ENCODE results near the gene ECM1.

Gene ECM1

DNA sequence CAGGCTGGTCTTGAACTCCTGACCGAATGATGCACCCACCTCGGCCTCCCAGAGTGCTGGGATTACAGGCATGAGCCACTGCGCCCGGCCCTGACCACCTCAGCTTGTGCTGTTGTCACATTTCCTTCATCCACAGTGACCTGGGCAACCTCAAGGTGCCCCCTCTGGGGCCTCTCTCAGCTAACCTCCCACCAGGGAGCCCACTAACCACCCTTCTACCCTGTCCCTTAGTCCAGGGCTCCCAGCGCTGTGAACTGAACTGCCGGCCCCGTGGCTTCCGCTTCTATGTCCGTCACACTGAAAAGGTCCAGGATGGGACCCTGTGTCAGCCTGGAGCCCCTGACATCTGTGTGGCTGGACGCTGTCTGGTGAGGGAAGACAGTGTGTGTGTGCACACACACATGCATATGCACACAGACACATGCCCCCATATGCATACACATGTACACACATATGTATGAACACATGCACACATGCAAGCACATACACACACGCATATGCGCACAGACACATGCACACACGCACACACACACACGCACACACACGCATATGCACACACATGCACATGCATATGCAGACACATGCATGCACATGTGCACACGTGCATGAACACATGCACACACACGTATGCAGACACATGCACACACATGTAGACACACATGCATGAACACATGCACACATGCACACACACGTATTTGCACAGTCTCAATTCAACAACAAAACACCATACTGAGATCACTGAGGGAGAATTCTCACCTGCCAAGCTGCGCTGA is 47.5 kb downstream of the ECM1 start:
- Histone ChIP-seq H4K5ac (ENCODE audit: low read length) (no peak overlapping the region), H3K56ac (ENCODE audit: low read length) (no peak overlapping the region), H3K27me3 (ENCODE audit: insufficient read depth, low read length, poor library complexity) (no peaks in the 10 kb centered on the region), H3K4ac (ENCODE audit: low read depth, low read length) (no peak overlapping the region), H3K23ac (ENCODE audit: low read length) (no peak overlapping the region), H3K36me3 (ENCODE audit: control insufficient read depth, insufficient read depth, low read length) (no peaks in the 10 kb centered on the region), H3K4me1 (ENCODE audit: control insufficient read depth, low read depth, low read length) (no peaks in the 10 kb centered on the region), H2BK15ac (replicated peaks; ENCODE audit: low read depth) (no peak overlapping the region), H3K27ac (ENCODE audit: low read depth, low read length) (no peak overlapping the region), H2BK120ac (ENCODE audit: low read depth, low read length) (no peak overlapping the region), H2AK5ac (ENCODE audit: low read length) (no peak overlapping the region), H2BK5ac (ENCODE audit: low read length) (no peak overlapping the region), H3K79me2 (ENCODE audit: control insufficient read depth, insufficient read depth, low read length) (no peaks in the 10 kb centered on the region), H3K79me1 (ENCODE audit: low read length) (no peaks in the 10 kb centered on the region), H4K8ac (ENCODE audit: low read depth, low read length) (no peak overlapping the region), H3K4me2 (ENCODE audit: low read length) (no peak overlapping the region), H3K9ac (ENCODE audit: low read length) (no peak overlapping the region), H3K4me3 (ENCODE audit: low read length) (no peak overlapping the region), H3K18ac (ENCODE audit: low read length) (no peak overlapping the region)
- DNase-seq, result no peak
- no CpG with 5 or more reads among the region's 19 CpGs for WGBS (ENCODE audit: extremely low coverage, insufficient coverage, low lambda C conversion rate)

DNA sequence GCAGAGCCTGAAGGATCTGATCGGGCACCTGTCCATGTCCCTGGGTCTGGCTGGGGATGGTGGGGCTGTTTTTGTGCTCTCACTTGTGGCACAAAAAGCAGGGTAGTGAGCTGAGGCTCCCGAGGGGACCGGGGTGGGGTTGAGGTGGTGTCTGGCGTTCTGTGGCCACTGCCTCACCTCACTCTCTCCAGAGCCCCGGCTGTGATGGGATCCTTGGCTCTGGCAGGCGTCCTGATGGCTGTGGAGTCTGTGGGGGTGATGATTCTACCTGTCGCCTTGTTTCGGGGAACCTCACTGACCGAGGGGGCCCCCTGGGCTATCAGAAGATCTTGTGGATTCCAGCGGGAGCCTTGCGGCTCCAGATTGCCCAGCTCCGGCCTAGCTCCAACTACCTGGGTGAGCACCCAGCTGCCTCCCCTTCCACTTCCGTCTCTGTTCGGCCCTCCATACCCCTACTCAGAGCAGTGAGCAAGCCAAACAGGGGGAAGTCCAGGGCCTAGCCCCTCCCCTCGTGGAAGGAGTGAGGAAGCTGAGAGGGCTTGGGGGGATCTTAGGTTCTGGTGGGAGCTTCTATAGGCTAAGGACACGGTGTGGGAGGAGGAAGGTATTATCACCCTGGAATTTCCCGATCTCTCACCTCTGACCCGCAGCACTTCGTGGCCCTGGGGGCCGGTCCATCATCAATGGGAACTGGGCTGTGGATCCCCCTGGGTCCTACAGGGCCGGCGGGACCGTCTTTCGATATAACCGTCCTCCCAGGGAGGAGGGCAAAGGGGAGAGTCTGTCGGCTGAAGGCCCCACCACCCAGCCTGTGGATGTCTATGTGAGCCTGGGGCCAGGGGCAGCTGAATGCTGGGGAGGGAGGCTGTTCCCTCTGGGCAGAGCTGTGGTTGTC is 48.3 kb downstream of the ECM1 start:
- WGBS (ENCODE audit: extremely low coverage, insufficient coverage, low lambda C conversion rate), result no CpG with 5 or more reads among the region's 26 CpGs
- Histone ChIP-seq H3K18ac (ENCODE audit: low read length) (no peak overlapping the region), H3K4me2 (ENCODE audit: low read length) (no peak overlapping the region), H3K9ac (ENCODE audit: low read length) (no peak overlapping the region), H3K36me3 (ENCODE audit: control insufficient read depth, insufficient read depth, low read length) (no peaks in the 10 kb centered on the region), H3K4me1 (ENCODE audit: control insufficient read depth, low read depth, low read length) (no peaks in the 10 kb centered on the region), H3K79me1 (ENCODE audit: low read length) (no peaks in the 10 kb centered on the region), H3K23ac (ENCODE audit: low read length) (no peak overlapping the region), H3K27me3 (ENCODE audit: insufficient read depth, low read length, poor library complexity) (no peaks in the 10 kb centered on the region), H2BK15ac (replicated peaks; ENCODE audit: low read depth) (no peak overlapping the region), H4K5ac (ENCODE audit: low read length) (no peak overlapping the region), H2AK5ac (ENCODE audit: low read length) (no peak overlapping the region), H4K8ac (ENCODE audit: low read depth, low read length) (no peak overlapping the region), H2BK120ac (ENCODE audit: low read depth, low read length) (no peak overlapping the region), H3K79me2 (ENCODE audit: control insufficient read depth, insufficient read depth, low read length) (no peaks in the 10 kb centered on the region), H2BK5ac (ENCODE audit: low read length) (no peak overlapping the region), H3K4ac (ENCODE audit: low read depth, low read length) (no peak overlapping the region), H3K27ac (ENCODE audit: low read depth, low read length) (no peak overlapping the region), H3K4me3 (ENCODE audit: low read length) (no peak overlapping the region), H3K56ac (ENCODE audit: low read length) (no peak overlapping the region)
- DNase-seq, result peak; percentile 57

DNA sequence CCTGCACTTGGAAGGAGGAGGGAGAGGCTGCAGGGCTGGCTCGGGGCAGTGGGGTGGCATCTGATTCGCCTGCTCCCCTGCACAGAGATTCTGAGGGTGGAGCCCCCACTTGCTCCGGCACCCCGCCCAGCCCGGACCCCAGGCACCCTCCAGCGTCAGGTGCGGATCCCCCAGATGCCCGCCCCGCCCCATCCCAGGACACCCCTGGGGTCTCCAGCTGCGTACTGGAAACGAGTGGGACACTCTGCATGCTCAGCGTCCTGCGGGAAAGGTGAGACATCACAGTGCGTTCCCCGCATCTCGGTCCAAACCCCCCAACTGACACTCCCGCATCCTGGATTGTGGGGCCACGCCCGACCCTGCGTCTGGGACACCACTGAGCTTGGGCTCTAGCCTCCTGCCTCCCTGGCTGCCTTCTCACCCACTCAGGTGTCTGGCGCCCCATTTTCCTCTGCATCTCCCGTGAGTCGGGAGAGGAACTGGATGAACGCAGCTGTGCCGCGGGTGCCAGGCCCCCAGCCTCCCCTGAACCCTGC is 49.2 kb downstream of the ECM1 start:
- Histone ChIP-seq H4K5ac (ENCODE audit: low read length) (no peak overlapping the region), H3K4ac (ENCODE audit: low read depth, low read length) (no peak overlapping the region), H3K4me2 (ENCODE audit: low read length) (no peak overlapping the region), H2BK120ac (ENCODE audit: low read depth, low read length) (no peak overlapping the region), H3K9ac (ENCODE audit: low read length) (no peak overlapping the region), H2AK5ac (ENCODE audit: low read length) (no peak overlapping the region), H4K8ac (ENCODE audit: low read depth, low read length) (no peak overlapping the region), H3K27me3 (ENCODE audit: insufficient read depth, low read length, poor library complexity) (no peaks in the 10 kb centered on the region), H3K27ac (ENCODE audit: low read depth, low read length) (no peak overlapping the region), H3K18ac (ENCODE audit: low read length) (no peak overlapping the region), H3K36me3 (ENCODE audit: control insufficient read depth, insufficient read depth, low read length) (no peaks in the 10 kb centered on the region), H3K4me1 (ENCODE audit: control insufficient read depth, low read depth, low read length) (no peaks in the 10 kb centered on the region), H3K4me3 (ENCODE audit: low read length) (no peak overlapping the region), H2BK5ac (ENCODE audit: low read length) (no peak overlapping the region), H3K79me1 (ENCODE audit: low read length) (no peaks in the 10 kb centered on the region), H3K23ac (ENCODE audit: low read length) (no peak overlapping the region), H3K56ac (ENCODE audit: low read length) (no peak overlapping the region), H3K79me2 (ENCODE audit: control insufficient read depth, insufficient read depth, low read length) (no peaks in the 10 kb centered on the region), H2BK15ac (replicated peaks; ENCODE audit: low read depth) (no peak overlapping the region)
- no CpG with 5 or more reads among the region's 26 CpGs for WGBS (ENCODE audit: extremely low coverage, insufficient coverage, low lambda C conversion rate)
- no peak for DNase-seq

DNA sequence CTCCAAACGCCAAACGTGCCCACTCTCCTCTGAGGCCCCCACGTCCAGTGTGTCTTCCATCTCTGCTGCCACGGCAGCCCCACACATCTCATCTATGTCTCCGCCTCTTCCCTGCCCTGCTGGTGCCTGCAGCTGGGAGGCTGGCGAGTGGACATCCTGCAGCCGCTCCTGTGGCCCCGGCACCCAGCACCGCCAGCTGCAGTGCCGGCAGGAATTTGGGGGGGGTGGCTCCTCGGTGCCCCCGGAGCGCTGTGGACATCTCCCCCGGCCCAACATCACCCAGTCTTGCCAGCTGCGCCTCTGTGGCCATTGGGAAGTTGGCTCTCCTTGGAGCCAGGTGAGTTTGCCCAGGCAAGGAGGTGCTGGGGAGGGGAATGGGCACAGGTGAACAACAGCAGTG is 49.9 kb downstream of the ECM1 start:
- H4K8ac ChIP-seq (ENCODE audit: low read depth, low read length), result no peak overlapping the region
- no peak overlapping the region for H2BK5ac ChIP-seq (ENCODE audit: low read length)
- no peaks in the 10 kb centered on the region for H3K79me2 ChIP-seq (ENCODE audit: control insufficient read depth, insufficient read depth, low read length)
- H3K4me3 ChIP-seq (ENCODE audit: low read length), result no peak overlapping the region
- no peaks in the 10 kb centered on the region for H3K27me3 ChIP-seq (ENCODE audit: insufficient read depth, low read length, poor library complexity)
- no peaks in the 10 kb centered on the region for H3K79me1 ChIP-seq (ENCODE audit: low read length)
- H4K5ac ChIP-seq (ENCODE audit: low read length), result no peak overlapping the region
- no peak overlapping the region for H3K56ac ChIP-seq (ENCODE audit: low read length)
- H3K23ac ChIP-seq (ENCODE audit: low read length), result no peak overlapping the region
- H2AK5ac ChIP-seq (ENCODE audit: low read length), result no peak overlapping the region
- no peak overlapping the region for H2BK15ac ChIP-seq (replicated peaks; ENCODE audit: low read depth)
- H3K18ac ChIP-seq (ENCODE audit: low read length), result no peak overlapping the region
- H3K9ac ChIP-seq (ENCODE audit: low read length), result no peak overlapping the region
- no CpG with 5 or more reads among the region's 15 CpGs for WGBS (ENCODE audit: extremely low coverage, insufficient coverage, low lambda C conversion rate)
- H3K36me3 ChIP-seq (ENCODE audit: control insufficient read depth, insufficient read depth, low read length), result no peaks in the 10 kb centered on the region
- H3K27ac ChIP-seq (ENCODE audit: low read depth, low read length), result no peak overlapping the region
- H2BK120ac ChIP-seq (ENCODE audit: low read depth, low read length), result no peak overlapping the region
- no peak overlapping the region for H3K4ac ChIP-seq (ENCODE audit: low read depth, low read length)
- DNase-seq, result no peak
- peaks cover 4% of the 10 kb centered on the region for H3K4me1 ChIP-seq (ENCODE audit: control insufficient read depth, low read depth, low read length)
- no peak overlapping the region for H3K4me2 ChIP-seq (ENCODE audit: low read length)

GRCh38 chr1:150558303-150558704 is 50.4 kb downstream of the ECM1 start:
- no peaks in the 10 kb centered on the region for H3K79me1 ChIP-seq (ENCODE audit: low read length)
- WGBS (ENCODE audit: extremely low coverage, insufficient coverage, low lambda C conversion rate), result no CpG with 5 or more reads among the region's 15 CpGs
- no peak for DNase-seq

More at GRCh38 chr1:150558303-150558704, 50.4 kb downstream of the ECM1 start:
- Histone ChIP-seq H3K36me3 (ENCODE audit: control insufficient read depth, insufficient read depth, low read length) (no peaks in the 10 kb centered on the region), H3K23ac (ENCODE audit: low read length) (no peak overlapping the region), H3K4me1 (ENCODE audit: control insufficient read depth, low read depth, low read length) (peaks cover 8% of the 10 kb centered on the region), H3K27me3 (ENCODE audit: insufficient read depth, low read length, poor library complexity) (no peaks in the 10 kb centered on the region), H2BK120ac (ENCODE audit: low read depth, low read length) (no peak overlapping the region), H2AK5ac (ENCODE audit: low read length) (no peak overlapping the region), H3K9ac (ENCODE audit: low read length) (no peak overlapping the region), H4K8ac (ENCODE audit: low read depth, low read length) (no peak overlapping the region), H3K4ac (ENCODE audit: low read depth, low read length) (no peak overlapping the region), H3K79me2 (ENCODE audit: control insufficient read depth, insufficient read depth, low read length) (no peaks in the 10 kb centered on the region), H2BK15ac (replicated peaks; ENCODE audit: low read depth) (no peak overlapping the region), H3K56ac (ENCODE audit: low read length) (no peak overlapping the region), H3K18ac (ENCODE audit: low read length) (no peak overlapping the region), H2BK5ac (ENCODE audit: low read length) (no peak overlapping the region), H3K4me2 (ENCODE audit: low read length) (no peak overlapping the region), H4K5ac (ENCODE audit: low read length) (no peak overlapping the region), H3K4me3 (ENCODE audit: low read length) (no peak overlapping the region), H3K27ac (ENCODE audit: low read depth, low read length) (no peak overlapping the region)

All from mesendoderm (in vitro differentiated cells).